H1 (cell line): Measurements from ENCODE around the gene EPHB1. TPM values are rescaled to one million over a fixed set of nuclear protein-coding genes. Genes with fewer than 3 reads are reported as not detected.

Experiments
- E2F6 ChIP-seq: IDR thresholded peaks from 2 replicates; pipeline ENCODE4 v1.6.1; 2012; ENCODE audit warnings: inconsistent platforms
- JUND ChIP-seq: IDR thresholded peaks from 2 replicates; pipeline ENCODE4 v1.6.1; 2011; ENCODE audit warnings: mild to moderate bottlenecking, improper control_type of control experiment, low read length
- KDM1A ChIP-seq: fragments of 200-600, 300-600 bp; sonication (generic); IDR thresholded peaks from 2 replicates; pipeline ENCODE4 v1.7.1; 2016; ENCODE audit warnings: mild to moderate bottlenecking, low read length, borderline replicate concordance
- MAFK ChIP-seq: IDR thresholded peaks from 2 replicates; pipeline ENCODE4 v1.6.1; 2012; ENCODE audit warnings: low read depth, mild to moderate bottlenecking, improper control_type of control experiment, low read length
- POU5F1 ChIP-seq: IDR thresholded peaks from 2 replicates; pipeline ENCODE4 v1.6.1; 2011; ENCODE audit warnings: low read depth, mild to moderate bottlenecking, low read length, moderate library complexity
- YY1 ChIP-seq: IDR thresholded peaks from 2 replicates; pipeline ENCODE4 v1.6.1; 2011; ENCODE audit warnings: low read depth, mild to moderate bottlenecking, low read length
- polyA plus RNA-seq, 7 experiments: library from polyadenylated mRNA; depleted of rRNA in 3 of 7; stranded (reverse) in 5 of 7; unstranded in 2 of 7; fragments of >200 nt in 5 of 7; fragments of 200-250 nt in 2 of 7; gene quantifications; 1 replicate in 5 of 7; 2 replicates in 1 of 7; 4 replicates in 1 of 7; pipeline versions ENCODE4 v1.2.1 to v1.2.3, GENCODE V29; 2011 to 2013; ENCODE audit warnings: missing spikeins in 2 of 7, mixed read lengths in 2 of 7
- total RNA-seq: library from RNA; stranded (reverse); fragmentation: NEBNext Ultra II Directional; extraction: Animal tissue kit (Norgen Biotek cat#: 25700); gene quantifications from 2 replicates; pipeline ENCODE4 v1.2.1, GENCODE V29; 2021

EPHB1 gene
- total and polyA plus RNA-seq, 2 of the 8 experiments (the other 6 are each of a cell fraction or from before 2014, with no cell fraction given), result 3.5 to 5.9 TPM

GRCh38 chr3:134776518-134776917 is 18.5 kb upstream of the EPHB1 start (continued):
- TF ChIP-seq JUND (no peak), POU5F1 (no peak), MAFK (no peak), KDM1A (no peak), YY1 (no peak), E2F6 (no peak)
- TF ChIP-seq, all 59 proteins: peak for 0
